Smooth muscle cell of the brain vasculature (primary cell): ENCODE data around the gene MRPL2.
"Not testable (repeated sequence)": the region's sequence is repeated elsewhere in the genome, so short reads cannot be mapped to it uniquely, and the experiment has no call there.

ENCODE experiments used
- DNase-seq: peaks from one replicate; pipeline ENCODE4 v3.0.0-alpha.2; 2012; ENCODE audit warnings: low read depth, low spot score

The MRPL2 gene

GRCh38 chr6:43082806-43083655 lies 23.8 kb upstream of the MRPL2 start:
- DNase-seq = no peak

- DNase-seq = not testable (repeated sequence)
Observed at GRCh38 chr6:43081922-43082321, 22.7 kb upstream of the MRPL2 start.

- DNase-seq = no peak
Observed at GRCh38 chr6:43081043-43081442, 21.8 kb upstream of the MRPL2 start.

GRCh38 chr6:43078691-43079090 lies 19.5 kb upstream of the MRPL2 start:
- DNase-seq = no peak

- DNase-seq = no peak
Observed at GRCh38 chr6:43077981-43078511, 18.8 kb upstream of the MRPL2 start.

GRCh38 chr6:43077333-43077809 lies 18.1 kb upstream of the MRPL2 start:
- no peak for DNase-seq

GRCh38 chr6:43076464-43077332 lies 17.5 kb upstream of the MRPL2 start:
- DNase-seq = no peak

- peak; percentile 91 for DNase-seq
Observed at GRCh38 chr6:43075670-43076463, 16.6 kb upstream of the MRPL2 start, which contains the start of gene PTK7. TSS of gene PTK7 (plus strand) at chr6:43076314. CDS start at chr6:43076489, 175 bp downstream.

GRCh38 chr6:43074847-43075669 lies 15.8 kb upstream of the MRPL2 start:
- peak; percentile 56 for DNase-seq

GRCh38 chr6:43070028-43070632 lies 10.9 kb upstream of the MRPL2 start:
- DNase-seq = no peak

- no peak for DNase-seq
Observed at GRCh38 chr6:43062818-43063217, 3.6 kb upstream of the MRPL2 start.

- no peak for DNase-seq
Observed at GRCh38 chr6:43061861-43062260, 2.6 kb upstream of the MRPL2 start.

- no peak for DNase-seq
Observed at GRCh38 chr6:43060755-43061633, 1.8 kb upstream of the MRPL2 start.

GRCh38 chr6:43060034-43060754 lies 960 bp upstream of the MRPL2 start:
- DNase-seq = no peak

GRCh38 chr6:43058531-43058930 lies 703 bp downstream of the MRPL2 start:
- no peak for DNase-seq

GRCh38 chr6:43055966-43056365 lies 3.3 kb downstream of the MRPL2 start:
- no peak for DNase-seq

- DNase-seq = no peak
Observed at GRCh38 chr6:43054206-43054943, 4.9 kb downstream of the MRPL2 start.
